Coronary artery (tissue), 2 donors: ENCODE measurements around the gene LY86.

ENCODE experiments used
- DNase-seq: peaks from one replicate; pipeline ENCODE4 v3.0.0-alpha.2; 2017; ENCODE audit warnings: low spot score
- H3K27ac ChIP-seq, 2 donors: fragments of 200-600 bp; sonication (generic); one replicate each; pipeline ENCODE4 v1.5.1; 2016 to 2019
- H3K4me3 ChIP-seq: fragments of 200-600 bp; sonication (generic); 2 replicates; pipeline ENCODE4 v1.5.1; 2016; ENCODE audit warnings: mild to moderate bottlenecking, moderate library complexity
- TF ChIP-seq, protein P1 (sequence below): fragments of 200-600 bp; sonication (generic); IDR thresholded peaks from one replicate; pipeline ENCODE4 v1.5.1; 2019; ENCODE audit warnings: antibody characterized with exemption

LY86 gene

DNA sequence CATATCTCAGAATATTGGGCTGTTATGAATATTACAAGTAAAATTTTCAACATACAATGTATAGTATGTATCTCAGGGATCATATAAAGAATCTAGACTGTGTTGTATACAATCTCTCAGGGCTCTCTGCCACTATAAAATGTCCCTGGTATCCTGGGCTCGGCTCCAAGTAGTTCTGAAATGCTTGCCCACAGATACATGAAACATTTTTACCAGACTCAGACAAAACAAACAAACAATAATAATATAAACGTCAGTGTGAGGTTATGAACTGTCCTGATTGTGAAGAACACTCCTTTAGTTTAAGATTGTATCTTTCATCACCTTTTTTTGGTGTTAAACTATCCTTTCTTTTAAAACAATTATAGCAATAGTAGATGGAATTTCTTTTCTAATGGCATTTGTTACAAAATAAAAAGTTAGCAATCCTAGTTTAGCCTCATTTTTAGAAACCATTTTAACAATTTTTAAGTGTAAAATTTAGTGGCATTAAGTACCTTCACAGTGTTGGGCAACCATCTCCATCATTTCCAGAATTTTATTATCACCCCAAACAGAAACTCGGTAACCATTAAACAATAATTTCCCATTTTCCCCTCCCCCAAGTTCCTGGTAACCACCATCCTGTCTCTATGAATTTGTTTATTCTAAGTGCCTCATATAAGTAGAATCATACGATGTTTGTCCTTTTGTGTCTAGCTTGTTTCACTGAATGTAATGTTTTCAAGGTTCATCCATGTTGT is 17.4 kb upstream of the LY86 start:
- H3K27ac ChIP-seq: no peak overlapping the region
- TF ChIP-seq, protein P1, sequence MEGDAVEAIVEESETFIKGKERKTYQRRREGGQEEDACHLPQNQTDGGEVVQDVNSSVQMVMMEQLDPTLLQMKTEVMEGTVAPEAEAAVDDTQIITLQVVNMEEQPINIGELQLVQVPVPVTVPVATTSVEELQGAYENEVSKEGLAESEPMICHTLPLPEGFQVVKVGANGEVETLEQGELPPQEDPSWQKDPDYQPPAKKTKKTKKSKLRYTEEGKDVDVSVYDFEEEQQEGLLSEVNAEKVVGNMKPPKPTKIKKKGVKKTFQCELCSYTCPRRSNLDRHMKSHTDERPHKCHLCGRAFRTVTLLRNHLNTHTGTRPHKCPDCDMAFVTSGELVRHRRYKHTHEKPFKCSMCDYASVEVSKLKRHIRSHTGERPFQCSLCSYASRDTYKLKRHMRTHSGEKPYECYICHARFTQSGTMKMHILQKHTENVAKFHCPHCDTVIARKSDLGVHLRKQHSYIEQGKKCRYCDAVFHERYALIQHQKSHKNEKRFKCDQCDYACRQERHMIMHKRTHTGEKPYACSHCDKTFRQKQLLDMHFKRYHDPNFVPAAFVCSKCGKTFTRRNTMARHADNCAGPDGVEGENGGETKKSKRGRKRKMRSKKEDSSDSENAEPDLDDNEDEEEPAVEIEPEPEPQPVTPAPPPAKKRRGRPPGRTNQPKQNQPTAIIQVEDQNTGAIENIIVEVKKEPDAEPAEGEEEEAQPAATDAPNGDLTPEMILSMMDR: no peak
- H3K4me3 ChIP-seq: no peak overlapping the region
- no peak for DNase-seq

DNA sequence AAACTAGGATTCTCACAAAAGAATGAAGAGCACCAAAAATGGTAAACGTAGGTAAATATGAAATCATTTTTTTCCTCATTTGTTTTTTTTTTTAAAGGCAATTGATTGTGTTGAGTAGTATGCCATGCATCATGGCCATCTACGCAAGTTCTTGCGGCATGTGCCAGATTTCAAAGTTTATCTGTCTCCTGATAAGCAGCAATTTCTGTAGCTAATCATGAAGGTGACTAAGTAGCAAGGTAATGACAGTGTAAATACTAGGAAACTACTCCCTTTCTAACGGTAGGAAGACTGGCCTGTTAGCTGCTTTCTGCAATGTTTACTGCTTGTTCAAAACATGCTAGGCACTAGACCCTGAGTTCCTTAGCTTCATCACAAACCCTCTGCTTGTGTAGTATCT is 13.4 kb upstream of the LY86 start:
- H3K27ac ChIP-seq: no peak overlapping the region
- H3K4me3 ChIP-seq: no peak overlapping the region
- TF ChIP-seq, protein P1: no peak
- no peak for DNase-seq

DNA sequence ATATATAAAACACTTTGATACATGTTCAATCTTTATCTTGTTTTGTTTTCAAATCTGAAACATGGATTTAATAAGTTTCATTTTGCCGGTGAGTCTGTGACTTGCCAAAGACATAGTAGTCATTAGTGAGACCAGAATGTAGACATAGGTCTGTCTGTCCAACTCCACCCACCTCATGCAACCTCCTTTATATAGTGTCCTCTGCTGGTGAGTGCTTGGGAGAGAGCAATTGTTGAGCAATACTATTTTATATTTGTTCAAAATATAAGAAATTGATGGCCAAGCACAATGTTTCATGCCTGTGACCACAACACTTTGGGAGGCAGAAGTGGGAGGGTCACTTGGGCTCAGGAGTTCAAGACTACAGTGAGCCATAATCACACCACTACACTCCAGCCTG is 10.8 kb upstream of the LY86 start:
- H3K27ac ChIP-seq: no peak overlapping the region
- no peak overlapping the region for H3K4me3 ChIP-seq
- TF ChIP-seq, protein P1: no peak
- no peak for DNase-seq

DNA sequence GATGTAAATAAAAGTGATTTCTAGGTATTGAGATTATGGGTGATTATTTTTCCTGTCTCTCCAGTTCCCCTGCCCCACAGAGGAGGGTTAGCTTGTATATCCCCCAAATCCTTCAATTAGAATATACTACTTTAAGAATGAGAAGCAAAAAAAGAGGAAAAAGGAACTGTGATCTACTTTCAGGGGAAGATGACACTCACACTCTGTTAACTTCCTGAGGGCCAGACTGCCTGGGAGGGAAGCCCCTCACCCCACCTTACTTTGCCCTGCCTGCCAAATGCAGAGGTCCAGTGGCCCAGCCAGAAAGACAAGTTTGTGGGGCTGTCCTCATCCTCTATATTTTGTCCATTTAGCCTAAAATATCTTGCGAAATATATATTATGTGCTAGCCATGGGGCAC is 9.2 kb upstream of the LY86 start:
- no peak for DNase-seq
- Histone ChIP-seq H3K4me3 (no peak overlapping the region), H3K27ac (no peak overlapping the region)
- TF ChIP-seq, protein P1: no peak

DNA sequence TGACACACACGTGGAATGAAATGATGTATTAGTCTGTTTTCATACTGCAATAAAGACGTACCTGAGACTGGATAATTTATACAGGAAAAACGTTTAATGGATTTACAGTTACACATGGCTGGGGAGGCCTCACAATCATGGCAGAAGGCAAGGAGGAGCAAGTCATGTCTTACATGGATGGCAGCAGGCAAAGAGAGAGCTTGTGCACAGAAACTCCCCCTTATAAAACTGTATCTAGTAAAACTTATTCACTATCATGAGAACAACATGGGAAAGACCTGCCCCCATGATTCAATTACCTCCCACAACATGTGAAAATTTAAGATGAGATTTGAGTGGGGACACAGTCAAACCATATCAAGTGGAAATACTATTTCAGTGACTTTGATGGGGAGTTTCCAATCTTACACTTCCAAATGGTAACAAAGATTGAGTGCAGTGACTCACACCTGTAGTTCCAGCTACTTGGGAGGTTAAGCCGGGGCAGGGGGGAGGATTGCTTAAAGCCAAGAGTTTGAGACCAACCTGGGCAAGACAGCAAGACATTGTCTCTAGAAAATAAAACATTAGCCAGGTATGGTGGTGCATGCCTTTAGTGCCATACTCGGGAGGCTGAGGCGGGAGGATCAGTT is 8.2 kb upstream of the LY86 start:
- Histone ChIP-seq H3K4me3 (no peak overlapping the region), H3K27ac (no peak overlapping the region)
- TF ChIP-seq, protein P1: no peak
- DNase-seq: no peak

DNA sequence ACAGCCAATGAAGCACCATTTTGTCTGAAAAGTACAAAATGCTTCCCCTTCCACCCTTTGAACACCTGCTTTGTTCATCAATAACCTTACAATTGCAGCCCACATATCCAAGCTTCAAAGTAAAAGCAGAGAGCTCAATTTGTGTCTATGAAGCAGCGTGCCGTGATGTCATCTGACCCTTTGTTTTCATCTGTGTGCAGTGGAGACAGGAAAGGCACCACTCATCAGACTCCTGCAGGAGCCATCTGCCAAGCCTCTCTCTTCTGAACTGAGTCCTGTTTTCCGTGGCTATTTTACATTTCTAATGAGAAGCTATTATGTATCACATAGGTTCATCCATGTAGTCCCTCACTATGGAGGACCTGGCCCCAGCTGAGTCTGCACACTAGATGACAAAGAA is 7.5 kb upstream of the LY86 start:
- Histone ChIP-seq H3K4me3 (no peak overlapping the region), H3K27ac (no peak overlapping the region)
- DNase-seq: no peak
- TF ChIP-seq, protein P1: no peak

DNA sequence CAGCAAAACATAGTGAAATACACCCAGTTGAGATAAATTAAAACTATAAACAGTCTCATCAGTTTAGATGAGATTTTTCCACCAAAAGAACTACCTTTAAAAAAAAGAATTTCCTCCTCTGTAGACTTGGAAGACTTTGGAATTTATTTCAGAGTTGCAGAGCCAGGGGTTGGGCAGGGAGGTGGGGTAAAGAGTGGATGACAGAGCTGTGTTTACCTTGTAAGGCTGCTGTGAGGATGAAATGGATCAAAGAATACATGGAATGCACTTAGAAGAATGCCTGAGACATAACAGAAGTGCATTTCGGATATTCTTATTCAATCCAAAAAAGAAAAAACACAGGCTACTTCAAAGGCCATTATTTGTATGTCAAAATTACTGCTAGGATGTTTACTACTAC is 6.4 kb upstream of the LY86 start:
- DNase-seq: no peak
- TF ChIP-seq, protein P1: no peak
- no peak overlapping the region for H3K4me3 ChIP-seq
- no peak overlapping the region for H3K27ac ChIP-seq
